ENCODE results near the gene TUNAR.
"Not testable (repeated sequence)": the region's sequence is repeated elsewhere in the genome, so short reads cannot be mapped to it uniquely, and the experiment has no call there.

TUNAR gene

GRCh38 chr14:95920769-95921438 is 44.3 kb downstream of the TUNAR start:
- DNase-seq, result no peak

GRCh38 chr14:95922080-95922479 is 45.4 kb downstream of the TUNAR start:
- DNase-seq, result no peak

- no peak for DNase-seq
Measured at GRCh38 chr14:95928751-95929150, 52.1 kb downstream of the TUNAR start.

GRCh38 chr14:95931384-95931783 is 54.8 kb downstream of the TUNAR start:
- DNase-seq, result no peak

- DNase-seq, result no peak
Measured at GRCh38 chr14:95935228-95935822, 58.7 kb downstream of the TUNAR start.

- no peak for DNase-seq
Measured at GRCh38 chr14:95936041-95936440, 59.4 kb downstream of the TUNAR start.

GRCh38 chr14:95939335-95939734 is 62.7 kb downstream of the TUNAR start:
- DNase-seq, result no peak

- no peak for DNase-seq
Measured at GRCh38 chr14:95941897-95942296, 65.3 kb downstream of the TUNAR start.

- no peak for DNase-seq
Measured at GRCh38 chr14:95943699-95944098, 67.1 kb downstream of the TUNAR start.

- no peak for DNase-seq
Measured at GRCh38 chr14:95944462-95944861, 67.8 kb downstream of the TUNAR start.

GRCh38 chr14:95946867-95947266 is 70.2 kb downstream of the TUNAR start:
- DNase-seq, result no peak

- DNase-seq, result no peak
Measured at GRCh38 chr14:95948558-95948981, 71.9 kb downstream of the TUNAR start.

GRCh38 chr14:95951359-95951758 is 74.7 kb downstream of the TUNAR start:
- DNase-seq, result no peak

GRCh38 chr14:95953111-95953724 is 76.6 kb downstream of the TUNAR start:
- DNase-seq, result no peak

- DNase-seq, result no peak
Measured at GRCh38 chr14:95956601-95957460, 80.2 kb downstream of the TUNAR start.

GRCh38 chr14:95958105-95958504 is 81.5 kb downstream of the TUNAR start:
- no peak for DNase-seq

- no peak for DNase-seq
Measured at GRCh38 chr14:95959317-95959716, 82.7 kb downstream of the TUNAR start.

- DNase-seq, result no peak
Measured at GRCh38 chr14:95961481-95961880, 84.8 kb downstream of the TUNAR start.

- DNase-seq, result no peak
Measured at GRCh38 chr14:95964901-95965300, 88.3 kb downstream of the TUNAR start.

GRCh38 chr14:95968048-95968447 is 91.4 kb downstream of the TUNAR start:
- DNase-seq, result not testable (repeated sequence)
